ENCODE data around the gene LMAN1L. TPM values are rescaled to one million over a fixed set of nuclear protein-coding genes. Genes with fewer than 3 reads are reported as not detected.

Gene LMAN1L
- total RNA-seq, 1 donor from 2014 or later, result not detected

GRCh38 chr15:74779162-74779648 lies 33.4 kb upstream of the LMAN1L start:
- Mint-ChIP-seq H3K27me3 (ENCODE audit: unreplicated experiment) (no peaks in the 10 kb centered on the region), H3K9me3 (ENCODE audit: unreplicated experiment) (no peaks in the 10 kb centered on the region), H3K27ac (ENCODE audit: unreplicated experiment) (no peak overlapping the region), H3K4me1 (ENCODE audit: unreplicated experiment) (peaks cover 48% of the 10 kb centered on the region), H3K4me3 (ENCODE audit: unreplicated experiment) (no peak overlapping the region), H3K36me3 (ENCODE audit: unreplicated experiment) (no peaks in the 10 kb centered on the region)
- no peak for DNase-seq (ENCODE audit: extremely low spot score, unreplicated experiment)
- no peak for TF ChIP-seq CTCF (IDR thresholded peaks at IDR 0.05)

- no peaks in the 10 kb centered on the region for H3K36me3 Mint-ChIP-seq (ENCODE audit: unreplicated experiment)
- TF ChIP-seq CTCF (IDR thresholded peaks at IDR 0.05), result no peak
- H3K27ac Mint-ChIP-seq (ENCODE audit: unreplicated experiment), result no peak overlapping the region
- DNase-seq (ENCODE audit: extremely low spot score, unreplicated experiment), result no peak
- H3K9me3 Mint-ChIP-seq (ENCODE audit: unreplicated experiment), result no peaks in the 10 kb centered on the region
- peak overlapping the region; percentile 66 for H3K4me3 Mint-ChIP-seq (ENCODE audit: unreplicated experiment)
- H3K4me1 Mint-ChIP-seq (ENCODE audit: unreplicated experiment), result peaks cover 57% of the 10 kb centered on the region
- H3K27me3 Mint-ChIP-seq (ENCODE audit: unreplicated experiment), result no peaks in the 10 kb centered on the region
These were observed 31.9 kb upstream of the LMAN1L start for GRCh38 chr15:74780523-74781430.

GRCh38 chr15:74781431-74782258 lies 31.0 kb upstream of the LMAN1L start, which contains the start of gene CSK:
Gene CSK, plus strand, starts transcription at chr15:74782080. Its CDS starts 16,218 bp downstream, at chr15:74798298.
- Mint-ChIP-seq H3K4me1 (ENCODE audit: unreplicated experiment) (peaks cover 61% of the 10 kb centered on the region), H3K36me3 (ENCODE audit: unreplicated experiment) (no peaks in the 10 kb centered on the region), H3K4me3 (ENCODE audit: unreplicated experiment) (peak within 1 kb of the TSS; percentile 81), H3K9me3 (ENCODE audit: unreplicated experiment) (no peaks in the 10 kb centered on the region), H3K27ac (ENCODE audit: unreplicated experiment) (peak within 1 kb of the TSS; percentile 79), H3K27me3 (ENCODE audit: unreplicated experiment) (no peaks in the 10 kb centered on the region)
- peak; percentile 60 for TF ChIP-seq CTCF (IDR thresholded peaks at IDR 0.05)
- peak; percentile 93 for DNase-seq (ENCODE audit: extremely low spot score, unreplicated experiment)

- H3K27ac Mint-ChIP-seq (ENCODE audit: unreplicated experiment), result peak overlapping the region; percentile 79
- DNase-seq (ENCODE audit: extremely low spot score, unreplicated experiment), result no peak
- no peaks in the 10 kb centered on the region for H3K36me3 Mint-ChIP-seq (ENCODE audit: unreplicated experiment)
- peak overlapping the region; percentile 81 for H3K4me3 Mint-ChIP-seq (ENCODE audit: unreplicated experiment)
- no peaks in the 10 kb centered on the region for H3K9me3 Mint-ChIP-seq (ENCODE audit: unreplicated experiment)
- H3K27me3 Mint-ChIP-seq (ENCODE audit: unreplicated experiment), result no peaks in the 10 kb centered on the region
- peaks cover 60% of the 10 kb centered on the region for H3K4me1 Mint-ChIP-seq (ENCODE audit: unreplicated experiment)
- TF ChIP-seq CTCF (IDR thresholded peaks at IDR 0.05), result no peak
These were observed 30.2 kb upstream of the LMAN1L start for GRCh38 chr15:74782259-74783071.
